GM19372 (cell line): ENCODE measurements around the gene NOMO2.
"Not testable (repeated sequence)": the region's sequence is repeated elsewhere in the genome, so short reads cannot be mapped to it uniquely, and the experiment has no call there.

ENCODE experiments used
- ATAC-seq: cut with Tn5 transposase; IDR thresholded peaks from one replicate; pipeline ENCODE4 v1.9.1; 2021; ENCODE audit warnings: mild to moderate bottlenecking, low read depth, moderate library complexity; ENCODE audit not compliant: unreplicated experiment

Gene NOMO2

GRCh38 chr16:18522637-18523036 is 39.3 kb downstream of the NOMO2 start:
- ATAC-seq: not testable (repeated sequence)

DNA sequence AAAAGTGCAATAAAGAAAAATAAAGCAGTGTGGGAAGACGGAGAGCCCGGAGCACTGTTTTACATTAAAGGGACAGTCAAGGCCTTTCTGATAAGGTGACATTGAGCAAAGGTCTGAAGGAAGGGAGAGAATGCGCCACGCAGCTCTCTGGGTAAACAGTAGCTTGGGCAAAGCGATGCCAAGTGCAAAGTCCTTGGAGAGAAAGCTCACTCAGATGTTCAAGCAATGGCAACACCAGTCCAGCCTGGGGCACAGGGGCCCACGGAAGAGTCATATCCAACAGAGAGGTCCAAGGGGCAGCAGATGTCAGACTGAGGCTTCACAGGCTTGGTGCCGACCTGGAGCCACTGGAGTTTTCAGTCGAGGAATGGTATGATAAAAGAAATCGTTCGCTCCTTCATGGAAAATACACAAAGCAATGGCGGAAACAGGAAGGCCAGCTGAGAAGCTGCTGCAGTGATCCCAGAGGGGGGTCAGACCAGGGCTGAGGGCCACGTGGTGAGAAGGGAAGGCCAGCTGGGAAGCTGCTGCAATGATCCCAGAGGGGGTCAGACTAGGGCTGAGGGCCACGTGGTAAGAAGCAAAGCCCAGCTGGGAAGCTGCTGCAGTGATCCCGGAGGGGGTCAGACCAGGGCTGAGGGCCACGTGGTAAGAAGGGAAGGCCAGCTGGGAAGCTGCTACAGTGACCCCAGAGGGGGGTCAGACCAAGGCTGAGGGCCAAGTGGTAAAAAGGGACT is 40.3 kb downstream of the NOMO2 start:
- not testable (repeated sequence) for ATAC-seq

DNA sequence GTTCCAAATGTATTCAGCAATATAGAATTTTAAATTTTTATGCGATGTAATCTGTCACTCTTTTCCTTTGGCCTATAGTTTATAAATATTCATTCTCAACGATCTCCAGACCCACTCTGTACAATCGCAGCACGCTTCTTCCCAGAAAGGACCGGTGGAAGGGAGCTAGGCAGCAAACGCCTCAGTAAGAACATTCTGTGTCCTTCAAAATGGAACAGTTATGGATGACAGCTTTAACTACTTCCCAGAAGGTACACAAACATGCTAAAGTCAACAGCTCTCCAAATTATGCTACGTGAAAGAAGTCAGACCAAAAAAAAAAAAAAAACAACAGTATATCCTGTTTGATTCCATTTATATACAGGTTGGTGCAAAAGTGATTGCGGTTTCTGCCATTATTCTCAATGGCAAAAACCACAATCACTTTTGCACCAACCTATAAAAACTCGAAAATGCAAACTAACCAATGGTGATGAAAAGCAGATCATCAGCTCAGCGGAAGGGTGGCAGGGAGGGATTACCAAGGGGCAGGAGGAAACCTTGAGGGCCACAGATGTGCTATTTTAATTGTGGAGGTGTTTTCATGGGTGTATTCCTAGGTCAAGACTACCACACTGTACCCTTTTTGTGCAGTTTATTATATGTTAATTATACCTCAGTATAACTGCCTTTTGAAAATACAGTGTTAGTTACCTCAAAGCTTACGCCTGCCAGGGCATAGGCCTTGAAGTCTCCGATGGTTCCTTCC is 43.2 kb downstream of the NOMO2 start:
- ATAC-seq: not testable (repeated sequence)

DNA sequence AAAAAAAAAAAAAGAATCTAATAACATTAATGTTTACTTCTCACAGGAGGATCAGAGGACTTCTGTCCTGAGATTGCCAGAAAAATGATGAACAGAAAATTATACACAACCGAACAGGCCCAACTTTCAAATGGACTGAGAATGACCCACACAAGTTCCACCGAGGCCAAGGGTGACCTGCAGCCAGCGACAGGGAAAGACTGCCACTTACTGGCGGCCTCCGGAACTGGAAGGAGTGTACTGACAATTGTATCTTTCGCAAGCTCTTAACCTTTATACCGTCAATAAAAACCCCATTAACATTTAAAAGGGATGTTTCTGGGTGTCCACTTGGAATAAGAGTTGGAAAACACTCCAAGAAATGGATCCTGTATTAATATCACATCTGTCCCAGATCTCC is 63.5 kb downstream of the NOMO2 start:
- not testable (repeated sequence) for ATAC-seq

DNA sequence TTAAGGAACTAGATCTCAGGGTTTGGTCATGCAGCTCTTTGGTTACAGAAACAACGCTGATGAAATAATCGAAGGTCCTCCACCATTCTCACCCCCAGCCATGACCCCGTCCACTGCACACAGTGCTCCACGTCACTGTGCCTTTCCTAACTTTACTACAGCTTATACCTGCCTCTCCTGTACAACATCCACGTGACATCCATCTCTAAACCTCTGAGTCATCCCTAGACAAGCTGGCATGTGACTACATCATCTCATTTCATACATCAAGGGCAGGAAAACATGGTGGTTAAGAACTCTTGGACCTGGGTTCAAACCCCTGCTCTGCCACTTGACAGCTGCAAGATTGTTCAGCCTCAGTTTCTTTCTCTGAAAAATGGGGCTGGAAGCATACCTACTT is 64.9 kb downstream of the NOMO2 start:
- not testable (repeated sequence) for ATAC-seq

DNA sequence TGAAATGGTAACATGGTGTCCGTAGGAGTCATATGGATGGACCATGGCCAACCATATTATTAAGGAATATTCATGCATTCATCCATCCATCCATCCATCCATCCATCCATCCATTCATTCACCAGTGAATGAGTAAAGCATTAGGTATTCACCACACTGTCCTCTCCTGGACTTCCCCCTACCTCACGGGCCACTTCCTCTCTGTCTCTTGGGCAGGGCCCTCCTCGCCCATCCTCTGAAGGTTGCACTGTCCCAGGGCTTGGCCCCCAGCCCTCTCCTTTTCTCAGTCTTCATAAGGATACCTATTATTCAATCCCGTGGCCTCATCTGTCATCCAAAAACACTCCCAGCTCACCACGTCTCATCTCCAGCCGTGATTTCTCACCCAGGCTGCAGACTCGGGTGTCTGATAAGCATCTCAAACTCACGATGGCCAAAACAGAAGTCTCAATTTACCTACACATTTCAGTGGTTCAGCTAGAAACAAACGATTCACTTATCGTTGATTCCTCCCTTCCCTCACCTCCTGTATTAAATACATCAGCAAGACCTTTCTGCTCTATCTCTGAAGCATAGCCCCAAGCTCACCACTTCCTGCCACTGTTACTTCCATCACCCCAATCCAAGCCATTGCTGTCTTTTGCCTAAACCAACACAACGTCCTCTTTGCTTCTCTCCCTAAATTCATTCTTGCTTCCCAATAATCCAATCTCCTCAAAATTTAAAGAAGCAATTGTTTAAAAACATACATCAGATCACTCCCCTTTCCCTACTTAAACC is 69.6 kb downstream of the NOMO2 start:
- not testable (repeated sequence) for ATAC-seq

GRCh38 chr16:18436025-18436424 is 125.9 kb downstream of the NOMO2 start:
- not testable (repeated sequence) for ATAC-seq

- not testable (repeated sequence) for ATAC-seq
Measured at GRCh38 chr16:18415827-18416226, 146.1 kb downstream of the NOMO2 start.

- not testable (repeated sequence) for ATAC-seq
Measured at GRCh38 chr16:18409532-18410293, 152.2 kb downstream of the NOMO2 start.

GRCh38 chr16:18401851-18402657 is 159.8 kb downstream of the NOMO2 start:
- ATAC-seq: not testable (repeated sequence)

- not testable (repeated sequence) for ATAC-seq
Measured at GRCh38 chr16:18401159-18401558, 160.7 kb downstream of the NOMO2 start.

GRCh38 chr16:18394363-18394762 is 167.5 kb downstream of the NOMO2 start:
- not testable (repeated sequence) for ATAC-seq

GRCh38 chr16:18387767-18388166 is 174.1 kb downstream of the NOMO2 start:
- ATAC-seq: not testable (repeated sequence)

GRCh38 chr16:18386517-18386916 is 175.4 kb downstream of the NOMO2 start:
- not testable (repeated sequence) for ATAC-seq

- ATAC-seq: not testable (repeated sequence)
Measured at GRCh38 chr16:18385285-18385684, 176.6 kb downstream of the NOMO2 start.

DNA sequence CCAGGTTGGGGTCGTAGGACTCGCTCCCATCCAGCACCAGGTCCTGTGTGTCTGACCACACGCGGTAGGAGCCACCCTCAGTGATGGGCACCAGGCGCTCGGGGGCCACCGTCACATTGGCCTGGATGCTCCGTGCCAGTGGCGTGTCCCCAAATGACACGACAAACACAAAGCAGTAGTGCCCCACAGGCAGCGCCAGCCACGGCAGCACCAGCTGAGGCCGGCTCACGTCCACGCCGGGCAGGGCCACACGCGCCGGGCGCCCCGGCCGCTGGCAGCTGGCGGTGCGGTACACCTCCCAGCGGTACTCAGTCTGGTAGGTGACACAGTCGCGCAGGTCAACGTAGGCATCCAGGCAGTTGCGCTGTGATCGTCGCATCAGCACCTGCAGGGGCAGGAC is 177.0 kb downstream of the NOMO2 start:
- ATAC-seq: not testable (repeated sequence)

- not testable (repeated sequence) for ATAC-seq
Measured at GRCh38 chr16:18384098-18384636, 177.7 kb downstream of the NOMO2 start.

GRCh38 chr16:18382696-18383095 is 179.2 kb downstream of the NOMO2 start:
- not testable (repeated sequence) for ATAC-seq
